Measurements from ENCODE around the gene GALNT9. TPM values are rescaled to one million over a fixed set of nuclear protein-coding genes. Genes with fewer than 3 reads are reported as not detected.

GALNT9 gene
- polyA plus RNA-seq, 1 of the 3 experiments (the other 2 are of a cell fraction): not detected

- Histone ChIP-seq H3K4me2 (no peak overlapping the region), H3K4me1 (ENCODE audit: control insufficient read depth in 1 of 2, insufficient read depth in 2 of 2, low read depth in 1 of 2, low read length in 1 of 2) (peaks cover 0 to 12% of the 10 kb centered on the region in 2 experiments; a peak in 1 of 4 replicates), H3K27me3 (ENCODE audit: insufficient read depth) (no peaks in the 10 kb centered on the region), H3K9me2 (no peaks in the 10 kb centered on the region), H3K27ac (ENCODE audit: low read depth in 2 of 2, low read length in 1 of 2) (no peak overlapping the region), H2AFZ (ENCODE audit: low read depth) (no peak overlapping the region), H4K20me1 (ENCODE audit: insufficient read depth) (0 out of 2 replicates have a peak, but pooled peaks cover under 1% of the 10 kb centered on the region), H3K9ac (no peak overlapping the region), H3F3A (replicated peaks; ENCODE audit: insufficient read depth) (no peaks in the 10 kb centered on the region), H3K79me2 (ENCODE audit: insufficient read depth) (peaks cover 28% of the 10 kb centered on the region), H3K36me3 (replicated peaks in 1 of 2; ENCODE audit: control insufficient read depth in 1 of 2, insufficient read depth in 2 of 2, low read length in 1 of 2) (peaks cover 0 to 21% of the 10 kb centered on the region in 2 experiments), H3K4me3 (ENCODE audit: low read depth in 2 of 2, low read length in 1 of 2) (no peak overlapping the region), H3K9me3 (no peaks in the 10 kb centered on the region)
- POLR2A ChIA-PET: no interaction called here
- DNase-seq: no peak
- TF ChIP-seq RAD21 (IDR thresholded peaks at IDR 0.05; ENCODE audit: low read length) (no peak), POLR2AphosphoS5 (IDR thresholded peaks at IDR 0.05; ENCODE audit: low read depth, low read length) (no peak), FOXM1 (IDR thresholded peaks at IDR 0.05; ENCODE audit: low read depth) (no peak), TAF1 (IDR thresholded peaks at IDR 0.05; ENCODE audit: borderline replicate concordance, low read depth, low read length) (no peak), TEAD4 (IDR thresholded peaks at IDR 0.05; ENCODE audit: borderline replicate concordance, insufficient read depth) (no peak), EZH2phosphoT487 (IDR thresholded peaks at IDR 0.05; ENCODE audit: borderline replicate concordance, low read depth) (no peak)
- CTCF ChIA-PET: interaction anchor here (1.2 kb wide), 1 partner anchor 265 kb away, joined by 5 read pairs; no protein-coding TSS in a partner anchor
- 93% methylated on average over 25 of the region's 41 CpGs for WGBS (ENCODE audit: low lambda C conversion rate)
These were observed 180.9 kb downstream of the GALNT9 start for GRCh38 chr12:132148368-132149045.

- over 99% methylated on average over 19 of the region's 38 CpGs for WGBS (ENCODE audit: low lambda C conversion rate)
- H2AFZ ChIP-seq (ENCODE audit: low read depth): no peak overlapping the region
- H3F3A ChIP-seq (replicated peaks; ENCODE audit: insufficient read depth): no peaks in the 10 kb centered on the region
- H3K27me3 ChIP-seq (ENCODE audit: insufficient read depth): no peaks in the 10 kb centered on the region
- POLR2A ChIA-PET: interaction anchor here (1.1 kb wide), 1 partner anchor 13 kb away, joined by 3 read pairs; no protein-coding TSS in a partner anchor
- no peak overlapping the region for H3K27ac ChIP-seq (ENCODE audit: low read depth in 2 of 2, low read length in 1 of 2)
- CTCF ChIA-PET: interaction anchor here (1.2 kb wide), 2 partner anchors 266 to 267 kb away, joined by 5 to 9 read pairs; no protein-coding TSS in a partner anchor
- H4K20me1 ChIP-seq (ENCODE audit: insufficient read depth): no peaks in the 10 kb centered on the region
- peaks cover 0 to 21% of the 10 kb centered on the region in 2 experiments for H3K36me3 ChIP-seq (replicated peaks in 1 of 2; ENCODE audit: control insufficient read depth in 1 of 2, insufficient read depth in 2 of 2, low read length in 1 of 2)
- TF ChIP-seq EZH2phosphoT487 (IDR thresholded peaks at IDR 0.05; ENCODE audit: borderline replicate concordance, low read depth): no peak
- TF ChIP-seq RCOR1 (IDR thresholded peaks at IDR 0.05; ENCODE audit: low read length): no peak
- no peak for TF ChIP-seq GABPA (IDR thresholded peaks at IDR 0.05; ENCODE audit: low read depth)
- TF ChIP-seq SIN3A (IDR thresholded peaks at IDR 0.05; ENCODE audit: borderline replicate concordance, low read depth, low read length): no peak
- H3K4me3 ChIP-seq (ENCODE audit: low read depth in 2 of 2, low read length in 1 of 2): no peak overlapping the region
- H3K9me3 ChIP-seq: no peaks in the 10 kb centered on the region
- H3K9me2 ChIP-seq: no peaks in the 10 kb centered on the region
- peaks cover 0 to 19% of the 10 kb centered on the region in 2 experiments; a peak in 1 of 4 replicates for H3K4me1 ChIP-seq (ENCODE audit: control insufficient read depth in 1 of 2, insufficient read depth in 2 of 2, low read depth in 1 of 2, low read length in 1 of 2)
- no peak overlapping the region for H3K9ac ChIP-seq
- H3K79me2 ChIP-seq (ENCODE audit: insufficient read depth): peaks cover 37% of the 10 kb centered on the region
- peak; percentile 13 for DNase-seq
- no peak overlapping the region for H3K4me2 ChIP-seq
These were observed 181.7 kb downstream of the GALNT9 start for GRCh38 chr12:132147423-132148367.

Data from SK-N-SH (cell line).